ENCODE data around the gene PHACTR3. TPM values are rescaled to one million over a fixed set of nuclear protein-coding genes. Genes with fewer than 3 reads are reported as not detected.
"Not testable (repeated sequence)": the region's sequence is repeated elsewhere in the genome, so short reads cannot be mapped to it uniquely, and the experiment has no call there.

PHACTR3 gene
- total and polyA plus RNA-seq, 2 donors, result 2.9 to 35.8 TPM

- Histone ChIP-seq H3K9me3 (ENCODE audit: control insufficient read depth in 2 of 2, insufficient read depth in 1 of 2, low read length in 1 of 2) (no peaks in the 10 kb centered on the region), H3K36me3 (ENCODE audit: control insufficient read depth in 2 of 2, insufficient read depth in 2 of 2, low read length in 1 of 2) (no peaks in the 10 kb centered on the region), H3K27me3 (ENCODE audit: control insufficient read depth in 2 of 2, insufficient read depth in 1 of 2, low read length in 1 of 2) (peaks cover 0 to 8% of the 10 kb centered on the region in 2 donors), H3K27ac (ENCODE audit: low read depth in 1 of 2, low read length in 1 of 2) (no peak overlapping the region), H3K4me1 (ENCODE audit: control insufficient read depth in 2 of 2, insufficient read depth in 2 of 2, low read length in 2 of 2) (peaks cover 0 to 3% of the 10 kb centered on the region in 2 donors), H3K4me3 (ENCODE audit: low read length in 2 of 2) (no peak overlapping the region)
- WGBS, result 95% methylated on average over 5 of the region's 5 CpGs
- DNase-seq (ENCODE audit: low read depth in 6 of 9, low spot score in 9 of 9), result no peak
Observed at GRCh38 chr20:59839400-59839799, 235.1 kb downstream of the PHACTR3 start.

DNA sequence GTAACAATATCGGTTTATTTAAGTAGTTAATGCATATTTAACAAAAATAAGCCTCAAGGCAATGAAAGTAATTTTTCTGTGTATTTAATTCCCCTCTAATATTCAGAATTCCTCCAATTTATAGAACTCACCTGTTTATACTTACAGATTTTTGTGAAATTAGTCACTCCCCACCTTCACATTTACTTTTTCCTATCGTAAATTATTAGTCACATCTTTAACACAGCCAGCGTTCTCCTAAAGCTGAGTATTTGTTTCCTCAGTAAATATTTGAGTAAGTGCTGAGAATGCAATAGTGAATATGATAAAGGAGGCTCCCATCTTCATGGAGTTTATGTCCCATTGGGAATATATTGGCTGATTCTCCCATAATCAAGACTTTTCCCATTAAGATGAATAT, 241.1 kb downstream of the PHACTR3 start:
- no peaks in the 10 kb centered on the region for H3K4me1 ChIP-seq (ENCODE audit: control insufficient read depth in 2 of 2, insufficient read depth in 2 of 2, low read length in 2 of 2)
- H3K9me3 ChIP-seq (ENCODE audit: control insufficient read depth in 2 of 2, insufficient read depth in 1 of 2, low read length in 1 of 2), result no peaks in the 10 kb centered on the region
- no peak overlapping the region for H3K4me3 ChIP-seq (ENCODE audit: low read length in 2 of 2)
- no peak for DNase-seq (ENCODE audit: low read depth in 6 of 9, low spot score in 9 of 9)
- no peak overlapping the region for H3K27ac ChIP-seq (ENCODE audit: low read depth in 1 of 2, low read length in 1 of 2)
- no peaks in the 10 kb centered on the region for H3K36me3 ChIP-seq (ENCODE audit: control insufficient read depth in 2 of 2, insufficient read depth in 2 of 2, low read length in 1 of 2)
- no peaks in the 10 kb centered on the region for H3K27me3 ChIP-seq (ENCODE audit: control insufficient read depth in 2 of 2, insufficient read depth in 1 of 2, low read length in 1 of 2)
- 91% methylated on average over 3 of the region's 3 CpGs for WGBS

- H3K4me3 ChIP-seq (ENCODE audit: low read length in 2 of 2), result no peak overlapping the region
- no peaks in the 10 kb centered on the region for H3K36me3 ChIP-seq (ENCODE audit: control insufficient read depth in 2 of 2, insufficient read depth in 2 of 2, low read length in 1 of 2)
- H3K27ac ChIP-seq (ENCODE audit: low read depth in 1 of 2, low read length in 1 of 2), result no peak overlapping the region
- 89% methylated on average over 2 of the region's 2 CpGs for WGBS
- no peaks in the 10 kb centered on the region for H3K9me3 ChIP-seq (ENCODE audit: control insufficient read depth in 2 of 2, insufficient read depth in 1 of 2, low read length in 1 of 2)
- no peaks in the 10 kb centered on the region for H3K4me1 ChIP-seq (ENCODE audit: control insufficient read depth in 2 of 2, insufficient read depth in 2 of 2, low read length in 2 of 2)
- H3K27me3 ChIP-seq (ENCODE audit: control insufficient read depth in 2 of 2, insufficient read depth in 1 of 2, low read length in 1 of 2), result no peaks in the 10 kb centered on the region
- no peak for DNase-seq (ENCODE audit: low read depth in 6 of 9, low spot score in 9 of 9)
Observed at GRCh38 chr20:59848182-59848581, 243.8 kb downstream of the PHACTR3 start.

DNA sequence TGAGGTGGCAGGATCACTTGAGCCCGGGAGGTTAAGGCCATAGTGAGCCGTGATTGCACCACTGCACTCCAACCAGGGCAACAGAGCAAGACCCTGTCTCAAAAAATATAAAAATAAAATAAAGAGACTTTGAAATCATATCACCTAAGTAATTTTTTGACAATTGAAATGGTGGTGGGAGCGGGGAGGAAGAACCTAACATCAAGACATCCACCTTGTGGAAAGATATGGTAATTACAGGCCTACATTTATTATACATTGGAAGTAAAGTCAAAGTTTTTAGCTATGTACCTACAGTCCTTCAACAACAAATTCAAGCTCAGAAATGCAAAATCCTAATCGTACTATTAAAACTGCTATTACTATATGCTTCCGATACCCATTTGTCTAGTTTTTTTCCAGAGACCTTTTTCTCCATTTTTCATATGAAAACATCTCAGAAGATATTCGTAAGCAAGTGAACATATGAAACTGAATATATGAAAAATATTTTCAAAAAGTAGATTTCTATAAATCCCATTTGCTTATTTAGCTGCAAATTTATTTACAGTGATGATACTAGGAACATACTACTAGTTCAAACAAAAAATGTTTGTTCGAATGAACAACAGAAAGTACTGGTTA, 245.8 kb downstream of the PHACTR3 start:
- no peaks in the 10 kb centered on the region for H3K9me3 ChIP-seq (ENCODE audit: control insufficient read depth in 2 of 2, insufficient read depth in 1 of 2, low read length in 1 of 2)
- H3K4me3 ChIP-seq (ENCODE audit: low read length in 2 of 2), result no peak overlapping the region
- no peaks in the 10 kb centered on the region for H3K4me1 ChIP-seq (ENCODE audit: control insufficient read depth in 2 of 2, insufficient read depth in 2 of 2, low read length in 2 of 2)

GRCh38 chr20:59856526-59856925, 252.2 kb downstream of the PHACTR3 start:
- H3K4me3 ChIP-seq (ENCODE audit: low read length in 2 of 2); H3K9me3 ChIP-seq (ENCODE audit: control insufficient read depth in 2 of 2, insufficient read depth in 1 of 2, low read length in 1 of 2); H3K4me1 ChIP-seq (ENCODE audit: control insufficient read depth in 2 of 2, insufficient read depth in 2 of 2, low read length in 2 of 2); H3K36me3 ChIP-seq (ENCODE audit: control insufficient read depth in 2 of 2, insufficient read depth in 2 of 2, low read length in 1 of 2); H3K27me3 ChIP-seq (ENCODE audit: control insufficient read depth in 2 of 2, insufficient read depth in 1 of 2, low read length in 1 of 2); H3K27ac ChIP-seq (ENCODE audit: low read depth in 1 of 2, low read length in 1 of 2); DNase-seq (ENCODE audit: low read depth in 6 of 9, low spot score in 9 of 9): not testable (repeated sequence)
- 91% methylated on average over 1 of the region's 1 CpG for WGBS

More for the DNA sequence above, 245.8 kb downstream of the PHACTR3 start:
- DNase-seq (ENCODE audit: low read depth in 6 of 9, low spot score in 9 of 9), result peak in 5 of 9 donors; percentile 6 to 40 (median 8)
- H3K36me3 ChIP-seq (ENCODE audit: control insufficient read depth in 2 of 2, insufficient read depth in 2 of 2, low read length in 1 of 2), result no peaks in the 10 kb centered on the region
- H3K27ac ChIP-seq (ENCODE audit: low read depth in 1 of 2, low read length in 1 of 2), result no peak overlapping the region
- no peaks in the 10 kb centered on the region for H3K27me3 ChIP-seq (ENCODE audit: control insufficient read depth in 2 of 2, insufficient read depth in 1 of 2, low read length in 1 of 2)
- WGBS, result 65% methylated on average over 7 of the region's 7 CpGs

- H3K27ac ChIP-seq (ENCODE audit: low read depth in 1 of 2, low read length in 1 of 2); H3K36me3 ChIP-seq (ENCODE audit: control insufficient read depth in 2 of 2, insufficient read depth in 2 of 2, low read length in 1 of 2); H3K4me1 ChIP-seq (ENCODE audit: control insufficient read depth in 2 of 2, insufficient read depth in 2 of 2, low read length in 2 of 2); H3K4me3 ChIP-seq (ENCODE audit: low read length in 2 of 2); H3K27me3 ChIP-seq (ENCODE audit: control insufficient read depth in 2 of 2, insufficient read depth in 1 of 2, low read length in 1 of 2); H3K9me3 ChIP-seq (ENCODE audit: control insufficient read depth in 2 of 2, insufficient read depth in 1 of 2, low read length in 1 of 2); DNase-seq (ENCODE audit: low read depth in 6 of 9, low spot score in 9 of 9): not testable (repeated sequence)
- 91% methylated on average over 5 of the region's 5 CpGs for WGBS
Observed at GRCh38 chr20:59856941-59857340, 252.6 kb downstream of the PHACTR3 start.

DNA sequence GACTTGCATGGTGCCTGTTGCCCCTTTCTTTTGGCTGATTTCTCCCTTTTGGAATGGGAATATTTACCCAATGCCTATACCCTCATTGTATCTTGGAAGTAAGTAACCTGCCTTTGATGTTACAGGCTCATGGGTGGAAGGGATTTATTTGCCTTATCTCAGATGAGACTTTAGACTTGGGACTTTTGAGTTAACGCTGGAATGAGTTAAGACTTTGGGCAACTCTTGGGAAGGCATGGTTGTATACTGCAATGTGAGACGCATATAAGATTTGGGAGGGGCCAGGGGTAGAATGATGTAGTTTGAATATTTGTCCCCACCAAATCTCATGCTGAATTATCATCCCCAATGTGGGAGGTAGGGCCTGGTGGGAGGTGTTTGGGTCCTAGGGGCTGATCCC, 253.6 kb downstream of the PHACTR3 start:
- WGBS, result 94% methylated on average over 2 of the region's 2 CpGs
- H3K27me3 ChIP-seq (ENCODE audit: control insufficient read depth in 2 of 2, insufficient read depth in 1 of 2, low read length in 1 of 2), result no peaks in the 10 kb centered on the region
- H3K27ac ChIP-seq (ENCODE audit: low read depth in 1 of 2, low read length in 1 of 2), result no peak overlapping the region
- no peak for DNase-seq (ENCODE audit: low read depth in 6 of 9, low spot score in 9 of 9)
- no peaks in the 10 kb centered on the region for H3K9me3 ChIP-seq (ENCODE audit: control insufficient read depth in 2 of 2, insufficient read depth in 1 of 2, low read length in 1 of 2)
- no peaks in the 10 kb centered on the region for H3K4me1 ChIP-seq (ENCODE audit: control insufficient read depth in 2 of 2, insufficient read depth in 2 of 2, low read length in 2 of 2)
- no peak overlapping the region for H3K4me3 ChIP-seq (ENCODE audit: low read length in 2 of 2)
- no peaks in the 10 kb centered on the region for H3K36me3 ChIP-seq (ENCODE audit: control insufficient read depth in 2 of 2, insufficient read depth in 2 of 2, low read length in 1 of 2)

DNA sequence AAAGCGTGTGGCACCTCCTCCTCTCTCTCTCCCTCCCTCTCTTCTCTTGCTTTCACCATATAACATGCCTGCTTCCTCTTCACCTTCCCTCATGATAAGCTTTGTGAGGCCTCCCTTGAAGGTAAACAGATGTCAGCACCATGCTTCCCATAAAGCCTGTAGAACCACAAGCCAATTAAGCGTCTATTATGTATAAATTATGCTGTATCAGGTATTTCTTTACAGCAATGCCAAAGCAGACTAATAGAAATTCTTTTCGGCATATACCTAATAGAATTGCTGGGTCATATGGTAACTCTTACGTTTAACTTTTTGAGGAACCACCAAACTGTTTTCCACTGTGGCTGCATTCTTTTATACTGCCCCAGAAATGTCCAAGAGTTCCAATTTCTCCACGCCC, 254.1 kb downstream of the PHACTR3 start:
- Histone ChIP-seq H3K4me1 (ENCODE audit: control insufficient read depth in 2 of 2, insufficient read depth in 2 of 2, low read length in 2 of 2) (no peaks in the 10 kb centered on the region), H3K4me3 (ENCODE audit: low read length in 2 of 2) (no peak overlapping the region), H3K27me3 (ENCODE audit: control insufficient read depth in 2 of 2, insufficient read depth in 1 of 2, low read length in 1 of 2) (no peaks in the 10 kb centered on the region), H3K27ac (ENCODE audit: low read depth in 1 of 2, low read length in 1 of 2) (no peak overlapping the region), H3K36me3 (ENCODE audit: control insufficient read depth in 2 of 2, insufficient read depth in 2 of 2, low read length in 1 of 2) (no peaks in the 10 kb centered on the region), H3K9me3 (ENCODE audit: control insufficient read depth in 2 of 2, insufficient read depth in 1 of 2, low read length in 1 of 2) (no peaks in the 10 kb centered on the region)
- 93% methylated on average over 5 of the region's 5 CpGs for WGBS
- DNase-seq (ENCODE audit: low read depth in 6 of 9, low spot score in 9 of 9), result no peak

GRCh38 chr20:59861401-59861800, 257.1 kb downstream of the PHACTR3 start:
- 87% methylated on average over 4 of the region's 4 CpGs for whole genome bisulfite sequencing
- no peaks in the 10 kb centered on the region for H3K4me1 ChIP-seq (ENCODE audit: control insufficient read depth in 2 of 2, insufficient read depth in 2 of 2, low read length in 2 of 2)
- no peak overlapping the region for H3K27ac ChIP-seq (ENCODE audit: low read depth in 1 of 2, low read length in 1 of 2)
- H3K9me3 ChIP-seq (ENCODE audit: control insufficient read depth in 2 of 2, insufficient read depth in 1 of 2, low read length in 1 of 2), result no peaks in the 10 kb centered on the region
- DNase-seq (ENCODE audit: low read depth in 6 of 9, low spot score in 9 of 9), result no peak
- H3K27me3 ChIP-seq (ENCODE audit: control insufficient read depth in 2 of 2, insufficient read depth in 1 of 2, low read length in 1 of 2), result no peaks in the 10 kb centered on the region
- H3K36me3 ChIP-seq (ENCODE audit: control insufficient read depth in 2 of 2, insufficient read depth in 2 of 2, low read length in 1 of 2), result no peaks in the 10 kb centered on the region
- H3K4me3 ChIP-seq (ENCODE audit: low read length in 2 of 2), result no peak overlapping the region

Data from thymus (tissue), 11 donors.